ENCODE results near the gene G3BP2.
"Not testable (repeated sequence)": the region's sequence is repeated elsewhere in the genome, so short reads cannot be mapped to it uniquely, and the experiment has no call there.

DNA sequence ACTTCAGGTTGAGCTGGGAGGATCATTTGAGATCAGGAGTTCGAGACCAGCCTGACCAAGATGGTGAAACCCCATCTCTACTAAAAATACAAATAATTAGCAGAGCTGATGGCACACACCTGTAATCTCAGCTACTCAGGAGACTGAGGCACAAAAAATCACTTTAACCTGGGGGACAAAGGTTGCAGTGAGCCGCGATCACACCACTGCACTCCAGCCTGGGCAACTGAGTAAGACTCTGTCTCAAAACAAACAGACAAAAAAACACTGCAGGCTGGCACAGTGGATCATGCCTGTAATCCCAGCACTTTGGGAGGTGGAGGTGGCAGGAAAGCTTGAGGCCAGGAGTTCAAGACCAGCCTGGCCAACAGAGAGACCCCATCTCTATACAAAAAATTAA lies 8.6 kb downstream of the G3BP2 start:
- TF ChIP-seq, protein P1, sequence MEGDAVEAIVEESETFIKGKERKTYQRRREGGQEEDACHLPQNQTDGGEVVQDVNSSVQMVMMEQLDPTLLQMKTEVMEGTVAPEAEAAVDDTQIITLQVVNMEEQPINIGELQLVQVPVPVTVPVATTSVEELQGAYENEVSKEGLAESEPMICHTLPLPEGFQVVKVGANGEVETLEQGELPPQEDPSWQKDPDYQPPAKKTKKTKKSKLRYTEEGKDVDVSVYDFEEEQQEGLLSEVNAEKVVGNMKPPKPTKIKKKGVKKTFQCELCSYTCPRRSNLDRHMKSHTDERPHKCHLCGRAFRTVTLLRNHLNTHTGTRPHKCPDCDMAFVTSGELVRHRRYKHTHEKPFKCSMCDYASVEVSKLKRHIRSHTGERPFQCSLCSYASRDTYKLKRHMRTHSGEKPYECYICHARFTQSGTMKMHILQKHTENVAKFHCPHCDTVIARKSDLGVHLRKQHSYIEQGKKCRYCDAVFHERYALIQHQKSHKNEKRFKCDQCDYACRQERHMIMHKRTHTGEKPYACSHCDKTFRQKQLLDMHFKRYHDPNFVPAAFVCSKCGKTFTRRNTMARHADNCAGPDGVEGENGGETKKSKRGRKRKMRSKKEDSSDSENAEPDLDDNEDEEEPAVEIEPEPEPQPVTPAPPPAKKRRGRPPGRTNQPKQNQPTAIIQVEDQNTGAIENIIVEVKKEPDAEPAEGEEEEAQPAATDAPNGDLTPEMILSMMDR (IDR thresholded peaks at IDR 0.05), result not testable (repeated sequence)
- TF ChIP-seq POLR2A (IDR thresholded peaks at IDR 0.05), result not testable (repeated sequence)
